ENCODE measurements around the gene BUD23.
"Not testable (repeated sequence)": the region's sequence is repeated elsewhere in the genome, so short reads cannot be mapped to it uniquely, and the experiment has no call there.

Gene BUD23

GRCh38 chr7:73701357-73701995 lies 18.1 kb downstream of the BUD23 start:
- DNase-seq, result peak; percentile 73

DNA sequence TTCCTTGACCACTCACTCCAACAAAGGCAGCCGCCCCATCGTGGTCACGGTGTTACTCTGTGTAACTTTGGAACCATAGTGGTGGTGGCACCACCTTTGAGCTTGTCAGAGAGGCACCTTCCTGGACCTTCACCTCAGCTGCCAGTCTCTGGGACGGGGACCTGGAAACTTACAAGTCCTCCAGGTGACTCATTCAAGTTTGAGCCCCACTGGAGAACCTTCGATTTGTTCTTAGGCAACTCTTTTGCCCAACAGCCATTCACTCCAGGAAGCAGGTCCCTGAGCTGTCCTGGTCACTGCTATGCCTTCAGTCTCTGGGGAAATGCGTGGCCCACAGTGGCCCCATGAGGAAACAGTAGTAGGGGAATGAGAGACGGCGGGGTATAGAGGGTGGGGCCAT lies 18.8 kb downstream of the BUD23 start:
- DNase-seq, result no peak

DNA sequence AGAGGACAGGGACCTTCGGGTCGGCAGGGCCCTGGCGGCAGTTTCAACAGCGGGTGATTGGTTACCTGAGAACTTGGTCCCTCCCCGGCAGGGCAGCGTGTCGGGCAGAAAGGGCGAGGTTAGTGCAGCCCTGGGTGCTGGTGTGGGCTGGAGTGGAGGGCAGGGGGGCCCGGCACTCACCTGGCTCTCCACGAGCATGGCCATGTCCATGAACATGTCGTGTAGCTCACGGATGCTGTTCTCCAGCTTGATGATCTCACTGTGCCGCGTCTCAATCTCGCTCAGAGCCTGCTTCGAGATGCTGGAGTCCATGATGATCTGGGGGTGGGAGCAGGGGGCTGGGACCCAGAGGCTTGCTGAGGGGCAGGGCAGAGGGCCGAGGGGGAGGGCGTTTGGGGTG lies 19.3 kb downstream of the BUD23 start:
- DNase-seq, result no peak

GRCh38 chr7:73703225-73703624 lies 19.8 kb downstream of the BUD23 start:
- no peak for DNase-seq

GRCh38 chr7:73703757-73704639 lies 20.6 kb downstream of the BUD23 start:
- peak; percentile 71 for DNase-seq

GRCh38 chr7:73704640-73705550 lies 21.5 kb downstream of the BUD23 start:
- DNase-seq, result no peak

DNA sequence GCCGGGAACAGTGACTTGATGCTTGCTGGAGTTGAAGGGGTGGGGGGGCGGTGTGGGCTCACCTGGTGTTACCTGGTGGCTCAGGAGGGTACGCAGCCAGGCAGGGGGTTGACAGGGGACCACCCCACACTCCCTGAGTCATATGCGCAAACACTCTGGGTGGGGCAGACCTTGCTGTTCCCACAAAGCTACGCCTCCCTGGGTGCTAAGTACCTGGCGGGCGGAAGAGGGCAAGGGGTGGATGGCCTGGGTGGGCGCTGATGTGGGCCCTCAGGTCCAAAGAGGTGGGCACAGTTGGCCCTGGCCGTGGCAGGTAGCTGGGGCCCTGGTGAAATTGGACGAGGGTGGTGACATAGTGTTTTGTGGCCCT lies 22.1 kb downstream of the BUD23 start:
- no peak for DNase-seq

DNA sequence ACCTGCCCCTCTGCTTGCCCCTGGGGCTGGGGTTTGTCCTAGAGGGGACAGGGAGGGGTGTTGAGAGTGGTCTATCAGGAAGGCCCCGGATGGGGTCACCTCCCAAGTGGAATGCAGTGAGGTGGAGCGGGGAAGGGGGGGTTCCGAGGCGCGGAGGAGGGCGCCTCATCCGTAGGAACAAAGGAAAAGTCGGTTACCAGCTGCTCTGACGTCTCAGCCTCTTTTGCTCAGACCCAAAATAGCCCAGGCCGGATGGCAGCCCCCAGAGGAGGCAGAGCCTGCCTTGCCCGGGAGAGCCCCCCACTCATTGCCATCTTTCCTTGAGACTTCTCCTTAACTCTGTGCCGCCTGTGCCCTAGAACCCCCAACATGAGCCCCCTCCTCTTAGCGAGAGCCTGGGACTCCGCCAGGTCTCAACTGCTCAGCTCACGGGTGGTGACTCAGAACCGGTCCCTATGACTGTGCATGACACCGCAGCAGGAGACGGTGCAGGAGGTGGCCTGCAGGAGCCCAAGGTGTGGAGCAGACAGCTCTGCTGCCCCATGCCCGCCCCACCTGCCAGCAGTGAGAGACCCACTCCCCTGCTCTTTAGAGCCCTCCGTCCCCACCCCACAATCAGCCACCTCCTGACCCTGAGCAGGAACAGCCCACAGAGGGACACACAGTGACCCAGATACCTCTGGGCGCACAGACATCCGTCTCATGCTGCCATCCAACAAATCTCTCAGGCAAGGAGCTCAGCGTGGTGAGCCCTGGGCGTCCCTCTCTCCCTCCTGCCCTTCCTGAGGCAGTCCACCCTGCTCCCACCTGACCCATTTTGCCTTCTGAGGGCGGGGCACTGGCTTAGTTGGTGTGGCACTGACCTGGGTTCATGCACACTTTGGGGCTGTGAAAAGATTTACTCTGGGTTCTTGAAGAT lies 23.0 kb downstream of the BUD23 start:
- peak; percentile 74 for DNase-seq

DNA sequence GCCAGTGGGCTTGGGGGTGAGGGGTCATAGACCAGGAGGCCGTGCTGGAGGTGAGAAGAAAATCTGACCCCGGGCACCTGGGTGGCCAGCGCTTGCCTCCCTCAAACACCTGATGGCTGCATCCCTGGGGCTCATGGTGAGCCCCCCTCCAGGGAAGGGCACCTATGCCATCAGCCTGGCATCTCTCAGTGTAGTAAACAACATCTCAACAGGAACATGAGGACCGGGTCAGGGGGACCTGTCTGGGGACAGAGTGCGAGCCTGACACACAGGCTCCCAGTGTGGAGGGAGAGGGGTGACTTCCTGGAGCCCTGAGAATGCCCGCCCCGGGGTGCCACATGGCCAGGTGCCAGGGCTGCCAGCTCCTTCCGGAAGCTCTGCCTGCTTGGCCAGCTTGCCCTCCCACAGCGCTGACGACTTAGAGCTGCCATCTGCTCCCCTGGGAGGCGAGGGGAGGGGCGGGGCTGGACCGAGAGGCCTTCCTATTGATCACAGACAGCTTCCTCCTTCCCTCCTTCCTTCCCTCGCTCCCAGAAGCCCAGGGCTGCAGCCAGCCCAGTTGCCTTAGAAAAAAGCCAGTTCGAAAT lies 23.7 kb downstream of the BUD23 start:
- DNase-seq, result no peak

DNA sequence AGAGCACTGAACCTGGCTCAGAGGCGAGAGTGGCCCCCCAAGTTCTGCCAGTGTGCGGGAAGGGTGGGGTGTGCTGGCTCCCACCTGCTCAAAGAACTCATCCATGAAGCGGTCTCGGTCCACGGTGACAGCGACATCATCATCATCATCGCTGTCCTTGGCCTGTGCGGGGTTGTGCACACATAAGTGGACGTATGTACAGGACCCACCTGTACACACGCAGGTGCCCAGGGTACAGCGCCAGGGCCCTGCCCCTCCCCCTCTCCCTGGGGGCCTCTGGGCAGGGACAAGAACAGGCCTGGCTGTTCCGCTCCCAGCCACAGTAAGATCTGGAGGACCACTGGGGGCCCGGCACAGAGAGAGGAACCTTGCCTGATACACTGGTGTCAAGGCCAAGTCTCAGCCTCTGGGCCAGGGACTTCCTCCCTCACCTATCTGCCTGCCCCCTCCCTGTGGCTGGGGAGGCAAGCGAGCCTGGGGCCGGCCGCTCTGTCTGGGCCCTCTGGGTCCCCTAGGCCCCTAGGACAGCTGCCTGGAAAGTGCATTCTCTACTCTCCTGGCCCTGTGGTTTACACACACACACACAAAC lies 25.7 kb downstream of the BUD23 start:
- no peak for DNase-seq

- DNase-seq, result no peak
Observed at GRCh38 chr7:73712773-73713172, 29.4 kb downstream of the BUD23 start.

GRCh38 chr7:73713319-73713718 lies 29.9 kb downstream of the BUD23 start:
- not testable (repeated sequence) for DNase-seq

DNA sequence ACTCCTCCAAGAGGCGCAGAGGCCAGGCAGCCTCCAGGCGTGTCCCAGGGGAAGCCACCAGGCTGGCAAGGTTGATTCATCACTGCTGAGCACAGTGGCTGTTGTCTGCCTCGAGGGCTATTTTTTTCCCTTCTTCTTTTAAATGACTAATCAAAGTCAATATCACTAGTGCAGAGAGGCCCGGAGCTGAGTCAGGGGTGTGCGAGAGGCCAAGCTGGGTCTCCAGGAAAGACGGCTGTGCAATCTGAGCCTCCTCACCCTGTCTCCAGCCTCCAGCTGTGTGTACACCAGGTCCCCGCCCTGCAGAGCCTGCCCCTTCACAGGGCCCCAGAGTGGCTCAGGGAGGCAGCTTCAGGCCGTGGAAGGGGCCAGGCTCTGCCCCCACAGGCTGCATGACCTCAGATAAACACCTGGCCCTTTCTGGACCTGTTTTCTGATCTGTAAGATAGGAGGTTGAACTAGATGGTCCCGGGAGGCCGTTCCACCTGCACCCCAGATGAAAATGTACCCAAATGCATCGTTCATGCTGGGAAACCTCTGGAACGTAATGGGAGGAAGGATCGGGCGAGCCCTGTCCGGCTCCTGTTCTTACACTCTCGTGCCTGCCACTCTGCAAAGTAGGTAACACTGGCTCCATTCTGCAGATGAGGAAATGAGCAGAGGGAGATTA lies 32.4 kb downstream of the BUD23 start:
- peak; percentile 78 for DNase-seq

GRCh38 chr7:73716318-73716890 lies 33.0 kb downstream of the BUD23 start:
- DNase-seq, result no peak

DNA sequence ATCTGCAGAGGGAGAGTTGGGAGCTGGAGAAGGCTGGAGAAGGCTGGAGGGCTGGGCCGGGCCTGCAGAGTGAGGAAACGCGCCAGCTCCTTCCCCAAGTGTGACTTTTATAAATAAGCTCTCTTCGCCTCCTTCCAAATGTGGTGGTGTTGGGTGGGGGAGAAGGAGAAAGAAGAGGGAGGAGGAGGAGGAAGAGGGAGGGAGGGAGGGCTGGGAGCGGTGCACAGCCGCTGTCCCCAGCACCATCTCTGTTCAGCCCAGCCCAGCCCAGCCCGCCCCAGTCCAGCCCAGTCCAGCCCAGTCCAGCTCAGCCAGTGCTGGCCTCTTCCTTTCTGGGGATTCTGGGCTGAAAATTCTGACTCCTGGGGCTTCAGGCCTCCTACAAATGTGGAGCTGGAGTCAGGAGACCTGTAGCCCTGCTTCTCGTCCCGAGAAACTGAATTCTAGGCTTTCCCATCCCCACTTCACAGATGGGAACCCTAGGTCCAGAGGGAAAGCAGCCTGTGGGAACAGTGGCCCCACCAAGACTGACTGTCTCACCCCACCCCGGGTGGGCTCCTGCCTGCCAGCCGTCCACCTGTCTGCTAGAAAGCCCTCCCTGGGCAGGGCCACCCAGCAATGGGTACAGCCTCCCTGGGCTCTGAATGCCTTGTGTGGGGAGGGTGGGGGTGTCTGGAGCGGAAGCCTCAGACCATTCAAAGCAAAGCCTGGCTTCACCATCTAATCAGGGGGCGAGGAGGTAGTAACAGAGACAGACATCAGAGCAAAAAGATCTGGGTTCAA lies 33.8 kb downstream of the BUD23 start:
- no peak for DNase-seq

DNA sequence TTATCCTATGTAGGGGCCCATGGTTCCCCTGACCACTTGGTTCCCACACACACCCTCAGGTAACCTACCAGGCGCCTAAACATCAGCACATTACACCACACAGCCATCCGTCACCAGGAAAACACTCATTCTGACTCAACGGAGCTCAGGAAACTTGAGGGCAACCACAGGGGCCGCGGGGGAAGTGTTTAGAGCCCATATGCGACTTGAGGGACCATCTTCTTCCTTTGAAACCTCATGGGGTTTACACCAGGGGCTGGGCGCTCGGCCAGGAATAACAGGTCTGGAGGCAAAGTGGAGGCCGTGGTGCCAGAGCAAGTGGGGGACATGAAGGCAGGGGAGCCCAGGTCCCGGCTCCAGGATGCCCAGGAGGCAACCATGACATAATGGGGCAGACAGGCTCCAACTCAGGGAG lies 34.6 kb downstream of the BUD23 start:
- DNase-seq, result peak; percentile 91

- DNase-seq, result peak; percentile 75
Observed at GRCh38 chr7:73718438-73718881, 35.1 kb downstream of the BUD23 start.

DNA sequence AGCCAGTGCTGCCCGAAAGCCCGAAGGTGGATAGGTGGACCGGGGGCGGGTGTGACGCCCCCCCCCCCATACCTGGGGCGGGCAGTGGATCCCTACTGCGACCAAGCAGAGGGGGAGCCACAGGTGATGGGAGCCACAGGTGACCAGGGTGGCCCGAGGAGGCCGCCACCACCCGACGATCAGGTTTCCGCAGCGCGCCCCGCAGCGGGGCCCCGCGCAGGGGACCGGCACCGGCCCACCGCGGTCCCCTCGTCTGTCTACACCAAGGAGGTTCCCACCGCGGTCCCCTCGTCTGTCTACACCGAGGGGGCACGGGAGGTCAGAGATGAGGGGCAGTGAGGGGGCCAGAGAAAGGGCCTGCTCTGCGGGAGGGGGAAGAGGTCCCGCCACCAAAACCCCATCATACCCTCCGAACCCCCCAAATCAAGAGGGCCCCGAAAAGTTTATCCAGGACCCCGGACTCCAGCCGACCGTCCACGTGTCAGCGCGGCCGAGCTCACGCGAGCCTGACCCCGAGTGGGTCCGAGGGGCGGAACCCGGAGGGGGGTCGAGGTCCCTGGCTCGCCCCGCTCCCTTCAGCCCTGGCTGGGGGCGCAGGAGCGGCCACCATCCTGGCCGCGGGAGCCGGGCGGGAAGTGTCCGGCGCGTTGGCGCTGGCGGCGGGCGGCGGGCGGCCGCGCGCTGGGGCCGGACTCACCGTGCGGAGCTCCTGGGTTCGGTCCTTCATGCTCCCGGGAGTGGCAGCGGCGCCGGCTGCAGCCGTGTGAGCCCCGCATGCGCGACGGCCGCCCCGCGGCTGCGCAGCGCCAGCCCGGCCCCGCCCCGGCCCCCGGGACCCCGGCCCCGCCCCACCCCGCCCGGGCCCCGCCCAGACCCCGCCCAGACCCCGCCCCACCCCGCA lies 35.8 kb downstream of the BUD23 start, which contains the start of gene STX1A:
TSS of gene STX1A (minus strand) at position 765 of the 901 bp plus-strand sequence. CDS start at position 727, 38 bp downstream.
- DNase-seq, result peak; percentile 91

All from activated effector memory CD4-positive, alpha-beta T cell treated with anti-CD3 and anti-CD28 coated beads, Interleukin-2, amount 50 U/mL, for 16 hours (primary cell).